Measurements from ENCODE around the gene CCDC134.

The CCDC134 gene

GRCh38 chr22:41845380-41846267 is 45.1 kb downstream of the CCDC134 start:
- Histone ChIP-seq H3K14ac (ENCODE audit: low read length) (no peak overlapping the region), H3K4ac (ENCODE audit: low read length) (no peak overlapping the region), H3K9ac (ENCODE audit: low read depth, low read length, poor library complexity) (no peak overlapping the region), H3K27me3 (ENCODE audit: control insufficient read depth in 3 of 3, insufficient read depth in 3 of 3, low read depth in 1 of 3, low read length in 3 of 3) (no peaks in the 10 kb centered on the region), H2BK12ac (ENCODE audit: low read length) (no peak overlapping the region), H3K27ac (replicated peaks; ENCODE audit: low read length) (peak overlapping the region; percentile 48), H2AFZ (ENCODE audit: low read length) (no peak overlapping the region), H2AK5ac (ENCODE audit: low read depth, low read length) (no peak overlapping the region), H3K79me1 (ENCODE audit: low read depth, low read length) (peaks cover 21% of the 10 kb centered on the region), H3K4me2 (ENCODE audit: insufficient read depth, low read length, poor library complexity, severe bottlenecking) (no peak overlapping the region), H3K18ac (ENCODE audit: low read length) (no peak overlapping the region), H3K23ac (ENCODE audit: low read depth, low read length, poor library complexity) (no peak overlapping the region), H3K9me3 (replicated peaks in 1 of 2; ENCODE audit: control insufficient read depth in 2 of 2, insufficient read depth in 1 of 2, low read depth in 1 of 2, low read length in 2 of 2) (peaks cover 0 to 4% of the 10 kb centered on the region in 2 donors), H3K36me3 (replicated peaks in 1 of 2; ENCODE audit: control insufficient read depth in 2 of 2, insufficient read depth in 2 of 2, low read length in 2 of 2) (peaks cover 17 to 74% of the 10 kb centered on the region in 2 donors), H2BK5ac (ENCODE audit: low read length) (no peak overlapping the region), H4K91ac (ENCODE audit: low read depth, low read length, poor library complexity) (no peak overlapping the region), H2BK15ac (ENCODE audit: low read length) (no peak overlapping the region), H3K4me3 (ENCODE audit: low read length in 2 of 2) (no peak overlapping the region), H4K8ac (ENCODE audit: low read depth, low read length) (no peak overlapping the region), H3K4me1 (ENCODE audit: control insufficient read depth in 2 of 2, insufficient read depth in 1 of 2, low read depth in 1 of 2, low read length in 2 of 2) (peaks cover 16 to 23% of the 10 kb centered on the region in 2 donors), H2BK120ac (ENCODE audit: low read depth, low read length) (no peak overlapping the region)
- WGBS, 2 donors (ENCODE audit: extremely low coverage in 2 of 2, insufficient read length in 2 of 2, insufficient replicate concordance in 1 of 2): no CpG with 5 or more reads among the region's 4 CpGs
- DNase-seq (ENCODE audit: low spot score): no peak

- Histone ChIP-seq H3K4me3 (ENCODE audit: low read length in 2 of 2) (no peak overlapping the region), H3K9ac (ENCODE audit: low read depth, low read length, poor library complexity) (no peak overlapping the region), H3K27me3 (ENCODE audit: control insufficient read depth in 3 of 3, insufficient read depth in 3 of 3, low read depth in 1 of 3, low read length in 3 of 3) (no peaks in the 10 kb centered on the region), H2AFZ (ENCODE audit: low read length) (no peak overlapping the region), H3K4me2 (ENCODE audit: insufficient read depth, low read length, poor library complexity, severe bottlenecking) (no peak overlapping the region), H2BK5ac (ENCODE audit: low read length) (no peak overlapping the region), H4K8ac (ENCODE audit: low read depth, low read length) (no peak overlapping the region), H2BK12ac (ENCODE audit: low read length) (no peak overlapping the region), H3K9me3 (replicated peaks in 1 of 2; ENCODE audit: control insufficient read depth in 2 of 2, insufficient read depth in 1 of 2, low read depth in 1 of 2, low read length in 2 of 2) (peaks cover 0 to 4% of the 10 kb centered on the region in 2 donors), H3K27ac (replicated peaks; ENCODE audit: low read length) (peak overlapping the region; percentile 48), H3K23ac (ENCODE audit: low read depth, low read length, poor library complexity) (no peak overlapping the region), H2AK5ac (ENCODE audit: low read depth, low read length) (no peak overlapping the region), H3K14ac (ENCODE audit: low read length) (no peak overlapping the region), H3K36me3 (replicated peaks in 1 of 2; ENCODE audit: control insufficient read depth in 2 of 2, insufficient read depth in 2 of 2, low read length in 2 of 2) (peaks cover 12 to 74% of the 10 kb centered on the region in 2 donors), H3K4ac (ENCODE audit: low read length) (no peak overlapping the region), H3K79me1 (ENCODE audit: low read depth, low read length) (peaks cover 17% of the 10 kb centered on the region), H4K91ac (ENCODE audit: low read depth, low read length, poor library complexity) (no peak overlapping the region), H2BK120ac (ENCODE audit: low read depth, low read length) (no peak overlapping the region), H3K4me1 (ENCODE audit: control insufficient read depth in 2 of 2, insufficient read depth in 1 of 2, low read depth in 1 of 2, low read length in 2 of 2) (peaks cover 15 to 20% of the 10 kb centered on the region in 2 donors), H3K18ac (ENCODE audit: low read length) (no peak overlapping the region), H2BK15ac (ENCODE audit: low read length) (no peak overlapping the region)
- DNase-seq (ENCODE audit: low spot score): no peak
- WGBS, 2 donors (ENCODE audit: extremely low coverage in 2 of 2, insufficient read length in 2 of 2, insufficient replicate concordance in 1 of 2): no CpG with 5 or more reads among the region's 10 CpGs
Observed at GRCh38 chr22:41846268-41846987, 45.9 kb downstream of the CCDC134 start.

- Histone ChIP-seq H3K36me3 (replicated peaks in 1 of 2; ENCODE audit: control insufficient read depth in 2 of 2, insufficient read depth in 2 of 2, low read length in 2 of 2) (peaks cover 12 to 74% of the 10 kb centered on the region in 2 donors), H2BK120ac (ENCODE audit: low read depth, low read length) (no peak overlapping the region), H2BK5ac (ENCODE audit: low read length) (no peak overlapping the region), H3K27me3 (ENCODE audit: control insufficient read depth in 3 of 3, insufficient read depth in 3 of 3, low read depth in 1 of 3, low read length in 3 of 3) (no peaks in the 10 kb centered on the region), H3K9me3 (replicated peaks in 1 of 2; ENCODE audit: control insufficient read depth in 2 of 2, insufficient read depth in 1 of 2, low read depth in 1 of 2, low read length in 2 of 2) (peaks cover 0 to 4% of the 10 kb centered on the region in 2 donors), H3K27ac (replicated peaks; ENCODE audit: low read length) (no peak overlapping the region), H3K14ac (ENCODE audit: low read length) (no peak overlapping the region), H2AFZ (ENCODE audit: low read length) (no peak overlapping the region), H3K79me1 (ENCODE audit: low read depth, low read length) (peaks cover 17% of the 10 kb centered on the region), H3K4me1 (ENCODE audit: control insufficient read depth in 2 of 2, insufficient read depth in 1 of 2, low read depth in 1 of 2, low read length in 2 of 2) (peaks cover 15 to 20% of the 10 kb centered on the region in 2 donors), H3K4ac (ENCODE audit: low read length) (no peak overlapping the region), H3K9ac (ENCODE audit: low read depth, low read length, poor library complexity) (peak overlapping the region; percentile 5), H4K91ac (ENCODE audit: low read depth, low read length, poor library complexity) (no peak overlapping the region), H3K4me2 (ENCODE audit: insufficient read depth, low read length, poor library complexity, severe bottlenecking) (no peak overlapping the region), H2BK12ac (ENCODE audit: low read length) (no peak overlapping the region), H2BK15ac (ENCODE audit: low read length) (no peak overlapping the region), H3K4me3 (ENCODE audit: low read length in 2 of 2) (no peak overlapping the region), H2AK5ac (ENCODE audit: low read depth, low read length) (no peak overlapping the region), H3K18ac (ENCODE audit: low read length) (no peak overlapping the region), H3K23ac (ENCODE audit: low read depth, low read length, poor library complexity) (no peak overlapping the region), H4K8ac (ENCODE audit: low read depth, low read length) (no peak overlapping the region)
- no peak for DNase-seq (ENCODE audit: low spot score)
- WGBS, 2 donors (ENCODE audit: extremely low coverage in 2 of 2, insufficient read length in 2 of 2, insufficient replicate concordance in 1 of 2): no CpG with 5 or more reads among the region's 2 CpGs
Observed at GRCh38 chr22:41847300-41847699, 46.8 kb downstream of the CCDC134 start.

- no peak overlapping the region for H3K14ac ChIP-seq (ENCODE audit: low read length)
- no peak overlapping the region for H4K8ac ChIP-seq (ENCODE audit: low read depth, low read length)
- H3K36me3 ChIP-seq (replicated peaks in 1 of 2; ENCODE audit: control insufficient read depth in 2 of 2, insufficient read depth in 2 of 2, low read length in 2 of 2): peaks cover 13 to 72% of the 10 kb centered on the region in 2 donors
- no peak overlapping the region for H2AK5ac ChIP-seq (ENCODE audit: low read depth, low read length)
- no peak overlapping the region for H3K4me3 ChIP-seq (ENCODE audit: low read length in 2 of 2)
- WGBS, 2 donors (ENCODE audit: extremely low coverage in 2 of 2, insufficient read length in 2 of 2, insufficient replicate concordance in 1 of 2): no CpG with 5 or more reads among the region's 5 CpGs
- no peak overlapping the region for H2BK5ac ChIP-seq (ENCODE audit: low read length)
- H3K79me1 ChIP-seq (ENCODE audit: low read depth, low read length): peaks cover 14% of the 10 kb centered on the region
- H2AFZ ChIP-seq (ENCODE audit: low read length): no peak overlapping the region
- peaks cover 0 to 8% of the 10 kb centered on the region in 2 donors for H3K9me3 ChIP-seq (replicated peaks in 1 of 2; ENCODE audit: control insufficient read depth in 2 of 2, insufficient read depth in 1 of 2, low read depth in 1 of 2, low read length in 2 of 2)
- H3K4me1 ChIP-seq (ENCODE audit: control insufficient read depth in 2 of 2, insufficient read depth in 1 of 2, low read depth in 1 of 2, low read length in 2 of 2): peaks cover 15 to 20% of the 10 kb centered on the region in 2 donors
- no peaks in the 10 kb centered on the region for H3K27me3 ChIP-seq (ENCODE audit: control insufficient read depth in 3 of 3, insufficient read depth in 3 of 3, low read depth in 1 of 3, low read length in 3 of 3)
- no peak overlapping the region for H3K23ac ChIP-seq (ENCODE audit: low read depth, low read length, poor library complexity)
- H3K4me2 ChIP-seq (ENCODE audit: insufficient read depth, low read length, poor library complexity, severe bottlenecking): no peak overlapping the region
- H3K27ac ChIP-seq (replicated peaks; ENCODE audit: low read length): no peak overlapping the region
- no peak overlapping the region for H2BK15ac ChIP-seq (ENCODE audit: low read length)
- no peak for DNase-seq (ENCODE audit: low spot score)
- no peak overlapping the region for H2BK120ac ChIP-seq (ENCODE audit: low read depth, low read length)
- no peak overlapping the region for H4K91ac ChIP-seq (ENCODE audit: low read depth, low read length, poor library complexity)
- no peak overlapping the region for H3K9ac ChIP-seq (ENCODE audit: low read depth, low read length, poor library complexity)
- no peak overlapping the region for H2BK12ac ChIP-seq (ENCODE audit: low read length)
- peak overlapping the region; percentile 19 for H3K18ac ChIP-seq (ENCODE audit: low read length)
- H3K4ac ChIP-seq (ENCODE audit: low read length): no peak overlapping the region
Observed at GRCh38 chr22:41848468-41848867, 48.0 kb downstream of the CCDC134 start.
